Measurements from ENCODE around the gene HDGFL2.
"Not testable (repeated sequence)": the region's sequence is repeated elsewhere in the genome, so short reads cannot be mapped to it uniquely, and the experiment has no call there.

The HDGFL2 gene

DNA sequence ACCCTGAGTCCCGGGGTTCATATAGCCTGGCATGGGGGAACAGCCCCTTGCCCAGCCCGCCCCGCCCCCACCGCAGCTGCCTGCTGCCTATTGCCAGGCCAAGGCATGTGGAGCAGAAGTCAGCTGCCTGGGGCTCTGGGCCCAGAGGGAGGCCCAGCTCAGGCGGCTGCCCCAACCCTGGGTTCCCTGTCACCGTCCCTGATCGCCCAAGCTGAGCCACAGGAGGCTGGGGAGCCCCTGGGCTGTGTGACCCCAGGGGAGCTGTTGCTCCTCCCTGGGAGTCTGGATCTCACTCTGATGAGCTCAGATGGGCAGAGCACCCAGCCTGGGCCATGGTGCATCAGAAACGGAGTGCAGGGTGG, 44.8 kb downstream of the HDGFL2 start:
- DNase-seq, result no peak

DNA sequence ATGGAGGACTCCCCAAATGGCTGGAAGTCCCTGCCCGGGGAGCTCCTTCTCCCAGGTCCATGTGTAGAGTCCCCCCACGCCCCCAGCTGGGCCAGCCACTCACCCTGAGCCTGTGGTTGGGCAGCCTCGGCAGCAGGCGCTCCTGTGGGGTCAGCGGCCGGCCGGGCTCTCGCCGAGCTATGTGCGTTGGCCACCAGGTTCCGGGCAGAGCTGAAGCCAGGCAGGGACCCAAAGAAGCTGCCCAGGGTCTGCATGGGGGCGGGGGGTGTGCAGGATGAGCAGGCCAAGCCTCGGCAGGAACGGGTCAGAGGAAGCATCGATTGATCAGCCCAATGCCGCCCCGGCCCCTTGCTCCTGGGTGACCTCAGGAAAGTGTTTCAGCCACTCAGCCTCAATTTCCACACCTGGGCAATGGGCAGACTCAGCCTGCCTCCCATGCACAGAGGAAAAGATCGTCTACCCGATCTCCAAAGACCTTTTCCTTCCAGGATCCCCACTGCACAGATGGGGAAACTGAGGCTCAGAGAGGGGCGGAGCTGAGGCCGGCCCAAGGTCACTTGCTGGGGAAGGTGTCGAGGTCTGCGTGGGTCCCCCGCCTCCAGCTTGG, 45.5 kb downstream of the HDGFL2 start:
- DNase-seq, result no peak

GRCh38 chr19:4518345-4519171, 46.5 kb downstream of the HDGFL2 start, which contains the start of gene PLIN4:
PLIN4 (minus strand) TSS chr19:4518486; CDS start chr19:4518272, 214 bp downstream.
- DNase-seq, result no peak

- DNase-seq, result no peak
Measured at GRCh38 chr19:4519172-4519496, 47.0 kb downstream of the HDGFL2 start.

- DNase-seq, result no peak
Measured at GRCh38 chr19:4519521-4520277, 47.6 kb downstream of the HDGFL2 start.

GRCh38 chr19:4521170-4521887, 49.2 kb downstream of the HDGFL2 start:
- DNase-seq, result no peak

GRCh38 chr19:4521888-4522242, 49.8 kb downstream of the HDGFL2 start:
- no peak for DNase-seq

- DNase-seq, result no peak
Measured at GRCh38 chr19:4522291-4523002, 50.4 kb downstream of the HDGFL2 start.

DNA sequence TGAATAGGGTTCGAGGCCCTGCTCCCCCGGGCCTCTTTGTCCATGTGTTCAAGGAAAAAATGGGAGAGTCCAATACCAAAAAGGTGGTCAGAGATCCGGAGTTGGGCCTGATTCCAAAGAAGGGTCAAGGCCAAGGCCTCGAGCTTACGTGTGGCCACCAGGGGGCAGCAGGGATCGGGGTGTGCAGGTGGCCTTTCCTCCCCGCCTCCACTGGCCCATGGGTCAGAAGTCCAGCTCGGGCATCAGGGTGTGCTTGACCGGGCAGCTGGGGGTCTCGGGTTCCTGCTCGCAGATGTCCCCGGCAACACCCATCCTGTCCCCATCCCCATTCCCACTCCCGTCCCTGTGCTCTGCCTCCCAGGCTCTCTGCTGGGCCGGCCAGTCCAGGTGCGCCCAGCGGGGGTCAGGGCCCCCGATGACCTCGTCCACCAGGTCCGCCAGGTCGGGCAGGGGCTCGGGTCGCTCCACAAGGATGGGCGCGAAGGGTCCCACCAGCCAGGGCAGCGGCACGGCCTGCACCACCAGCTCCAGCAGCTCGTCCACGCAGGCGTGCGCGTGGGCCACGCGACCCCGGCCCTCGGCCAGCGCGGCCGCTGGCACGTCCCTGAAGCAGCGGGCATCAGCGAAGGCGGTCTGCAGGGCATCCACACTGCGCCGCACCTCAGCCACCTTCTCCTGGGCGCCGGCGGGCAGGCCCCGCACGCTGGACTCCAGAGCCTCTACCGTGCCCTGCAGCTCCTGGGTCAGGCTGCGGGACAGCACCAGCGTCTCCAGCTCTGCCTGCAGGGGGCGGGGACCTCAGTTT, 51.4 kb downstream of the HDGFL2 start:
- peak; percentile 27 for DNase-seq

DNA sequence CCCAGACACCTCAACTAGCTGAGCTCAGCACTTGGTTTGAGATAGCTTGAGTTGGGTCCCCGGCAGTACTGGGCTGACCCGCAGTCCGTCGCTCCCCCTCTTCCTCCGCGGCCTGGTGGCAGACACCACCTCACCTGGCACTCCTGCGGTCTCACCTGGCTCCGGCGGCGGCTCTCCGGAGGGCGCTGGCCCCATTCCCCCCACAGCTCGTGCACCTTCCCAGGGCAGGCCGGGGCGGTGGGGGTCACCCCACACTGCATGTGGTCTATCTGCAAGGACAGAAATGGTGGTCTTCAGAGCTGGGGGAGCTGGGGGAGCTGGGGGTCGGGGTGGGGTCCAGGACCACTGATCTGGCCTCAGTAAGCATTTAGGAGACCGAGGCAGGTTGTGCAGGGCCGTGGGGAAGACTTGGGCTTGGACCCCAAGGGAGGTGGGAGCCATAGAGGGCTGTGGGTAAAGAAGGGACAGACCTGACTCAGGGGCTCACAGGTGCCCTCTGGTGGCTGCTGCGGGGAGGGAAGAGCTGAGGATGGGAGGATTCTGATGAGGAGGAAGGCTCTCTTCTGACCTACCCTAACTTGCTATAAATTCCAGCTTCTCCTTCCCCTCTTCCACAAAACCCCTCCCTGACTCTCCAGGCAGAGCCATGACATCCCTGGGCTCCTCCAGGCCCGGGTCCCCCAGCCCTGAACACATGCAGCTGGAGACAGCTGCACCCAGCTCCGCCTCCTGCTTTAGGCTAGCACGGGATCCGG, 52.9 kb downstream of the HDGFL2 start:
- peak; percentile 73 for DNase-seq

DNA sequence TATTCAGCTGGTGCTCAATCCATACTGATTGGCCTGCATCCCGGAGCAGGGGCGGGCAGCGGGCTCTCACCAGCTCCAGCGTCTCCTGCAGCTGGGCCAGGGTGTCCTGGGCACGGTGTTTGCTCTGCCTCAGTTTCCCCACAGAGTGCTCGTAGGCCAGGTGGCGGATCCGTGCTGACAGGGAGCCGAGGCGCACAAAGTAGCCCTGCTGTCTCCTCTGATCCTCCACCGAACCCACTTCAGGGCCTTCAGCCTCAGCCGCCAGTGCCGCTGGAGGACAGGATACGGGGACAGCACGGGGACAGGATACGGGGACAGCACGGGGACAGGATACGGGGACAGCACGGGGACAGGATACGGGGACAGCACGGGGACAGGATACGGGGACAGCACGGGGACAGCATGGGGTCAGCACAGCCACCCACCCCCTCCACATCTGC, 53.5 kb downstream of the HDGFL2 start:
- DNase-seq, result no peak

DNA sequence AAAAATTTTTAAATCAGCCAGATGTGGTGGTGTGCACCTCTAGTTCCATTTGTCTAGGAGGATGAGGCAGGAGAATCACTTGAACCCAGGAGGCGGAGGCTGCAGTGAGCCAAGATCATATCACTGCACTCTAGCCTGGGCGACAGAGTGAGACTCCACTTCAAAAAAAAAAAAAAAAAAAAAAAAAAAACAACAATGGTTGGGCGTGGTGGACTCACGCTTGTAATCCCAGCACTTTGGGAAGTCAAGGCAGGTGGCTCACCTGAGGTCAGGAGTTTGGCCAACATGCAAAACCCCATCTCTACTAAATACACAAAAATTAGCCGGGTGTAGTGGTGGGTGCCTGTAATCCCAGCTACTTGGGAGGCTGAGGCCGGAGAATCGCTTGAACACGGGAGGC, 55.3 kb downstream of the HDGFL2 start:
- DNase-seq, result not testable (repeated sequence)

- no peak for DNase-seq
Measured at GRCh38 chr19:4528843-4529242, 56.7 kb downstream of the HDGFL2 start.

GRCh38 chr19:4529924-4530522, 57.9 kb downstream of the HDGFL2 start:
- DNase-seq, result no peak

- no peak for DNase-seq
Measured at GRCh38 chr19:4531562-4532165, 59.6 kb downstream of the HDGFL2 start.

GRCh38 chr19:4533334-4533733, 61.2 kb downstream of the HDGFL2 start:
- no peak for DNase-seq

DNA sequence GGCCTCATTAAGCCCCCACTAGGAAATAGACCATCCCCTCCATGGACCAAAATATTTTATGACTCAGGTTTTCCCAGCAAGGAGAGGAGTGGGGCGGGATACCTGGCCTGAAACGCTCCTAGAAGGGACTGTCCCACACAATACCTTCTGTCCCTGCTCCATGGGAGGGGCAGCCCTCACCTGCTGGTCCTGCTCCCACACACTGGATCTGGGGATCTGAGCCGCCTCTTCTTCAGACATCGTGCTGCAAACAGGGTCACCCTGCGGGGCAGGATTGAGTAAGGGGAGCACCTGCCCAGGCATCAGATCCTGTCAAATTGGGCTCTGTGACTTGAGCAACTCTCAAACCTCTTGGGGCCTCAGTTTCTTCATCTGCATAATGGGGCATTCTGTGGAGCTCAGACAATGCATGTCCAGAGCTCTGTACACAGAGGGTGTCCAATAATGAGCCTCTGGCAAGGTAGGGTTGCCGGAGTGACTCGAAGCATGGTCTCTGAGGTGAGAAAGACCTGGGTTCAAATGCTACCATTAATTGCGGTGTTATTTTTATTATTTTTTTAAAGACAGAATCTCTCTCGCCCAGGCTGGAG, 61.8 kb downstream of the HDGFL2 start:
- DNase-seq, result no peak

- peak; percentile 43 for DNase-seq
Measured at GRCh38 chr19:4534836-4535658, 63.0 kb downstream of the HDGFL2 start, which contains the start of gene PLIN5. PLIN5 (minus strand) TSS chr19:4535224; CDS start chr19:4534074, 1,150 bp downstream.

- DNase-seq, result no peak
Measured at GRCh38 chr19:4536798-4537197, 64.7 kb downstream of the HDGFL2 start.
